ENCODE measurements around the gene YWHAQ.

YWHAQ gene

GRCh38 chr2:9657083-9657482, 26.3 kb upstream of the YWHAQ start:
- no peak overlapping the region for H3K4me3 ChIP-seq (ENCODE audit: low read depth, low read length)
- TF ChIP-seq CTCF (IDR thresholded peaks at IDR 0.05; ENCODE audit: low read depth, low read length, missing control alignments) = no peak
- in situ Hi-C loops (cut with HindIII; ENCODE audit: low sequenced_read_pairs) = no loop called here
- no peak for DNase-seq (ENCODE audit: low read depth)

- DNase-seq (ENCODE audit: low read depth) = peak; percentile 88
- in situ Hi-C loops (cut with HindIII; ENCODE audit: low sequenced_read_pairs) = no loop called here
- no peak for TF ChIP-seq CTCF (IDR thresholded peaks at IDR 0.05; ENCODE audit: low read depth, low read length, missing control alignments)
- H3K4me3 ChIP-seq (ENCODE audit: low read depth, low read length) = no peak overlapping the region
Observed at GRCh38 chr2:9656270-9656766, 25.5 kb upstream of the YWHAQ start.

- no peak overlapping the region for H3K4me3 ChIP-seq (ENCODE audit: low read depth, low read length)
- in situ Hi-C loops (cut with HindIII; ENCODE audit: low sequenced_read_pairs) = no loop called here
- no peak for TF ChIP-seq CTCF (IDR thresholded peaks at IDR 0.05; ENCODE audit: low read depth, low read length, missing control alignments)
- peak; percentile 58 for DNase-seq (ENCODE audit: low read depth)
Observed at GRCh38 chr2:9655441-9656269, 24.9 kb upstream of the YWHAQ start.

GRCh38 chr2:9654452-9655100, 23.8 kb upstream of the YWHAQ start:
- in situ Hi-C loops (cut with HindIII; ENCODE audit: low sequenced_read_pairs) = no loop called here
- TF ChIP-seq CTCF (IDR thresholded peaks at IDR 0.05; ENCODE audit: low read depth, low read length, missing control alignments) = no peak
- DNase-seq (ENCODE audit: low read depth) = no peak
- no peak overlapping the region for H3K4me3 ChIP-seq (ENCODE audit: low read depth, low read length)

- in situ Hi-C loops (cut with HindIII; ENCODE audit: low sequenced_read_pairs) = no loop called here
- no peak for TF ChIP-seq CTCF (IDR thresholded peaks at IDR 0.05; ENCODE audit: low read depth, low read length, missing control alignments)
Observed at GRCh38 chr2:9653485-9654271, 22.9 kb upstream of the YWHAQ start.

GRCh38 chr2:9652898-9653479, 22.2 kb upstream of the YWHAQ start:
- in situ Hi-C loops (cut with HindIII; ENCODE audit: low sequenced_read_pairs) = no loop called here
- no peak overlapping the region for H3K4me3 ChIP-seq (ENCODE audit: low read depth, low read length)
- DNase-seq (ENCODE audit: low read depth) = no peak
- no peak for TF ChIP-seq CTCF (IDR thresholded peaks at IDR 0.05; ENCODE audit: low read depth, low read length, missing control alignments)

More at GRCh38 chr2:9653485-9654271, 22.9 kb upstream of the YWHAQ start:
- H3K4me3 ChIP-seq (ENCODE audit: low read depth, low read length) = no peak overlapping the region
- no peak for DNase-seq (ENCODE audit: low read depth)
